Breast epithelium (tissue), 3 donors: ENCODE data around the gene FAM50B.

Source experiments
- CTCF ChIP-seq, 3 donors: fragments of 450-650 bp; IDR thresholded peaks; one replicate each; pipeline ENCODE4 v1.5.1; 2016 to 2017; ENCODE audit warnings: antibody characterized with exemption in 3 of 3, mild to moderate bottlenecking in 3 of 3, moderate library complexity in 3 of 3
- POLR2A ChIP-seq: fragments of 450-650 bp; IDR thresholded peaks from one replicate; pipeline ENCODE4 v1.6.1; 2016; ENCODE audit warnings: antibody characterized with exemption, mild to moderate bottlenecking, moderate library complexity
- POLR2AphosphoS5 ChIP-seq, 3 donors: sonication (generic); formaldehyde crosslinking; IDR thresholded peaks; one replicate each; pipeline ENCODE4 v1.6.1; 2017; ENCODE audit warnings: antibody characterized with exemption in 3 of 3

DNA sequence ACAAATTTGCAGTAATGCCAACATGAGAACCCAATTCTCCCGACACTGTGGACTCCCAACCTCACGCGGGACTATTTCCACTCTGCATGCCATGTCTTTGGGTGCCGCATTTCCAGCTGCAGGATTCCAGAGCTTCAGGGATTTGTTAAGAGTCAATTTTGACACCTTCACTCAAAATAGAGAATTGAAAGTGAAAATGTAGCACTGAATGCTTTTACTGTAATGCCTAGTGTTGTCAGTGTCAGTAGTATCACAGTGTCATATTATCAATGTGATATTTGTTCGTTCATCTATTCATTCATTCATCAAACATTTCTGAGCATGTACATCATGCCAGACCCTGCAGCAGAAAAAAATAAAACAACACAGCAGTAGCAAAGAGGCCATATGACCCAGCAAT is 13.4 kb upstream of the FAM50B start:
- TF ChIP-seq CTCF (IDR thresholded peaks at IDR 0.05) (no peak), POLR2A (no peak), POLR2AphosphoS5 (IDR thresholded peaks at IDR 0.05) (no peak)
